DOHH2 (cell line): ENCODE data around the gene AMIGO2.

Source experiments
- CTCF ChIP-seq: fragments of 200-600 bp; sonication (generic); IDR thresholded peaks from one replicate; pipeline ENCODE4 v1.5.1; 2014; ENCODE audit warnings: antibody characterized with exemption, mild to moderate bottlenecking, low read depth, low read length; ENCODE audit not compliant: poor library complexity, severe bottlenecking
- EZH2phosphoT487 ChIP-seq: fragments of 200-600 bp; sonication (generic); IDR thresholded peaks from 2 replicates; pipeline ENCODE4 v1.6.1; 2017; ENCODE audit warnings: borderline replicate concordance, mild to moderate bottlenecking, antibody characterized with exemption, low read length, moderate library complexity, mixed read lengths

GRCh38 chr12:47124451-47124850 is 44.7 kb upstream of the AMIGO2 start:
- no peak for TF ChIP-seq CTCF
- no peak for TF ChIP-seq EZH2phosphoT487
